Peyer's patch (tissue), 4 donors: ENCODE measurements around the gene CDH8. TPM values are rescaled to one million over a fixed set of nuclear protein-coding genes. Genes with fewer than 3 reads are reported as not detected.

Experiments
- DNase-seq, 3 donors: peaks; one replicate each; pipeline ENCODE4 v3.0.0-alpha.2; 2017 to 2019
- H3K27ac ChIP-seq, 4 donors: fragments of 200-600 bp; sonication (generic); one replicate each; pipeline ENCODE4 v1.5.1; 2016 to 2019
- H3K27me3 ChIP-seq, 2 donors: fragments of 200-600 bp; sonication (generic); one replicate each; pipeline ENCODE4 v1.5.1; 2019
- H3K36me3 ChIP-seq, 3 donors: fragments of 200-600 bp; sonication (generic); one replicate each; pipeline ENCODE4 v1.5.1; 2016 to 2019
- H3K4me1 ChIP-seq, 4 donors: fragments of 200-600 bp; sonication (generic); one replicate each; pipeline ENCODE4 v1.5.1; 2016 to 2019
- H3K4me3 ChIP-seq, 4 donors: fragments of 200-600 bp; sonication (generic); 1 replicate in 3 of 4; 2 replicates in 1 of 4; pipeline ENCODE4 v1.5.1; 2016 to 2019; ENCODE audit warnings: mild to moderate bottlenecking in 1 of 4
- H3K9me3 ChIP-seq, 4 donors: fragments of 200-600 bp; sonication (generic); one replicate each; pipeline ENCODE4 v1.5.1; 2016 to 2019; ENCODE audit warnings: mild to moderate bottlenecking in 1 of 4
- POLR2A ChIP-seq, 2 donors: fragments of 450-650 bp; IDR thresholded peaks; one replicate each; pipeline ENCODE4 v1.5.1; 2017; ENCODE audit warnings: antibody characterized with exemption in 2 of 2, mild to moderate bottlenecking in 2 of 2, moderate library complexity in 2 of 2
- total RNA-seq, 4 donors: library from RNA; depleted of rRNA; stranded (reverse); fragments of >200 nt; gene quantifications; one replicate each; pipeline ENCODE4 v1.1.0, GENCODE V29; 2016
- TF ChIP-seq, protein P1 (sequence below), 6 experiments: fragments of 450-650 bp in 4 of 6; fragments of 200-600 bp in 2 of 6; sonication (generic) in 1 of 6; IDR thresholded peaks; one replicate each; pipeline ENCODE4 v1.5.1; 2017 to 2019; ENCODE audit warnings: antibody characterized with exemption in 6 of 6, mild to moderate bottlenecking in 3 of 6, moderate library complexity in 1 of 6

The CDH8 gene
- total RNA-seq, 4 donors from 2014 or later, result not detected

GRCh38 chr16:62058412-62058811 is 22.2 kb upstream of the CDH8 start:
- Histone ChIP-seq H3K4me3 (no peak overlapping the region), H3K4me1 (no peaks in the 10 kb centered on the region), H3K36me3 (no peaks in the 10 kb centered on the region), H3K9me3 (no peaks in the 10 kb centered on the region), H3K27ac (no peak overlapping the region), H3K27me3 (no peaks in the 10 kb centered on the region)
- no peak for DNase-seq
- no peak for TF ChIP-seq POLR2A (IDR thresholded peaks at IDR 0.05)
- TF ChIP-seq, protein P1, sequence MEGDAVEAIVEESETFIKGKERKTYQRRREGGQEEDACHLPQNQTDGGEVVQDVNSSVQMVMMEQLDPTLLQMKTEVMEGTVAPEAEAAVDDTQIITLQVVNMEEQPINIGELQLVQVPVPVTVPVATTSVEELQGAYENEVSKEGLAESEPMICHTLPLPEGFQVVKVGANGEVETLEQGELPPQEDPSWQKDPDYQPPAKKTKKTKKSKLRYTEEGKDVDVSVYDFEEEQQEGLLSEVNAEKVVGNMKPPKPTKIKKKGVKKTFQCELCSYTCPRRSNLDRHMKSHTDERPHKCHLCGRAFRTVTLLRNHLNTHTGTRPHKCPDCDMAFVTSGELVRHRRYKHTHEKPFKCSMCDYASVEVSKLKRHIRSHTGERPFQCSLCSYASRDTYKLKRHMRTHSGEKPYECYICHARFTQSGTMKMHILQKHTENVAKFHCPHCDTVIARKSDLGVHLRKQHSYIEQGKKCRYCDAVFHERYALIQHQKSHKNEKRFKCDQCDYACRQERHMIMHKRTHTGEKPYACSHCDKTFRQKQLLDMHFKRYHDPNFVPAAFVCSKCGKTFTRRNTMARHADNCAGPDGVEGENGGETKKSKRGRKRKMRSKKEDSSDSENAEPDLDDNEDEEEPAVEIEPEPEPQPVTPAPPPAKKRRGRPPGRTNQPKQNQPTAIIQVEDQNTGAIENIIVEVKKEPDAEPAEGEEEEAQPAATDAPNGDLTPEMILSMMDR (IDR thresholded peaks at IDR 0.05), result no peak

DNA sequence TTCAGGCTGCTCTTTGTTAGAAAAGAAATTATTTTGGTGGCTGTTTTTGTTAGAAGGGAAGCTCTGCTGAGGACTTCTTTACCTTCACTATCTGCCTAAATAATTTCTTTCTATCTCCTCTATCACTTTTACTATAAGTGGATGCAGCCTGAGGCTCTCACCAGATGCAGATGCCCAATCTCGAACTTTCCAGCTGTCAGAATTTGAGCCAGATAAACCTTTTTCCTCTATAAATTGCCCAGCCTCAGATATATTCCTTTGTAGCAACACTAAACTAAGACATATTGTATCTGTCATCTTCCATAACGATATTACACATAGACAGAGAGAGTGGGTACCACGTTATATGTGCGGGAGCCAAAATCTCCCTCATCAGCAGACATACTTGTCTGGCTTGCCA is 15.7 kb upstream of the CDH8 start:
- TF ChIP-seq POLR2A (IDR thresholded peaks at IDR 0.05), result no peak
- TF ChIP-seq, protein P1 (IDR thresholded peaks at IDR 0.05), result no peak
- Histone ChIP-seq H3K36me3 (no peaks in the 10 kb centered on the region), H3K4me3 (no peak overlapping the region), H3K4me1 (no peaks in the 10 kb centered on the region), H3K27me3 (no peaks in the 10 kb centered on the region), H3K9me3 (no peaks in the 10 kb centered on the region), H3K27ac (no peak overlapping the region)
- DNase-seq, result no peak

GRCh38 chr16:62050793-62051192 is 14.6 kb upstream of the CDH8 start:
- H3K4me1 ChIP-seq, result no peaks in the 10 kb centered on the region
- no peak for DNase-seq
- H3K27ac ChIP-seq, result no peak overlapping the region
- H3K9me3 ChIP-seq, result no peaks in the 10 kb centered on the region
- TF ChIP-seq POLR2A (IDR thresholded peaks at IDR 0.05), result no peak
- TF ChIP-seq, protein P1 (IDR thresholded peaks at IDR 0.05), result no peak
- no peaks in the 10 kb centered on the region for H3K27me3 ChIP-seq
- no peak overlapping the region for H3K4me3 ChIP-seq
- no peaks in the 10 kb centered on the region for H3K36me3 ChIP-seq

DNA sequence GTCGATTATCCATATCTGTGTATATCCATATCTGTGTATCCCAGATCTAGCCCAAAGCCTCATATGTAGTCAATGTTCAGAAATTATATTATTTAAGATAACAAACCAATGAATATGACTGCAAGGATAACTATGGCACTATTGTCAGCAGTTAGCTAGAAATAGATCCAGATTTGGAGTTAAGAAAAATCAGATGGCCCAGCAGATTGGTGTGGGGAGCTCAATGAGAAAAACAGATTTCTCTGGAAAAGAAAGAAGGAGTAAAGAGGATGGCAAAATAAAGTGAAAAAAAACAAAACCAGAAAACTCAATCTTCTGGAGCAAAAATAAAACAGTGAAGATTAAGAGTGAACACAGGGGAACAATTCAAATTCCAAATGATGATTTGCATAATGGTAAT is 10.6 kb upstream of the CDH8 start:
- Histone ChIP-seq H3K4me3 (no peak overlapping the region), H3K9me3 (no peaks in the 10 kb centered on the region), H3K4me1 (no peaks in the 10 kb centered on the region), H3K36me3 (no peaks in the 10 kb centered on the region), H3K27me3 (no peaks in the 10 kb centered on the region), H3K27ac (no peak overlapping the region)
- DNase-seq, result no peak
- TF ChIP-seq, protein P1 (IDR thresholded peaks at IDR 0.05), result no peak
- no peak for TF ChIP-seq POLR2A (IDR thresholded peaks at IDR 0.05)

DNA sequence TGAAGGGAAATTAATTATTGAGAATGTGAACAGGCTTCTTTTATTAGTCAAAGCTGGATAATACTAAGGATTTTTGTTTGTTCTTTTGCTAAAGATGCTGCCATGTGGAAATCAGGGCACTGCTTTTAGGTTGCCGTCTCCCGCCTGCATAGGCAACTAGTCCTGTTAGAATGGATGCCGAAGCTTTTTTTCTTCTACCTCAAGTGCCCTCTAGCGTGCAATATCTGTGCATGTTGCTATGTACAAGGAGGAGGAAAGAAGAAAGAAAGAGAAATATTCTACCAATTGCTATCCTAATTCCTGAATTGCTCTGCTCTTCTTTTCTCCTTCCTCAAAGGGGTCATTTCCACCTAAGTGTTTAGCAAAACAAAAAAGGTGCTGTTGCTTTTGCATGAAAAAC is 5.2 kb upstream of the CDH8 start:
- Histone ChIP-seq H3K36me3 (no peaks in the 10 kb centered on the region), H3K9me3 (no peaks in the 10 kb centered on the region), H3K27me3 (no peaks in the 10 kb centered on the region), H3K27ac (no peak overlapping the region), H3K4me3 (no peak overlapping the region), H3K4me1 (no peaks in the 10 kb centered on the region)
- TF ChIP-seq POLR2A (IDR thresholded peaks at IDR 0.05), result no peak
- TF ChIP-seq, protein P1 (IDR thresholded peaks at IDR 0.05), result no peak
- no peak for DNase-seq

GRCh38 chr16:62038646-62039045 is 2.4 kb upstream of the CDH8 start:
- Histone ChIP-seq H3K4me1 (no peaks in the 10 kb centered on the region), H3K36me3 (no peaks in the 10 kb centered on the region), H3K27me3 (no peaks in the 10 kb centered on the region), H3K27ac (no peak overlapping the region), H3K4me3 (no peak overlapping the region), H3K9me3 (peaks cover 0 to 8% (median 0%) of the 10 kb centered on the region in 4 donors)
- no peak for DNase-seq
- no peak for TF ChIP-seq POLR2A (IDR thresholded peaks at IDR 0.05)
- TF ChIP-seq, protein P1 (IDR thresholded peaks at IDR 0.05), result no peak
